Measurements from ENCODE around the gene SAT2.

Gene SAT2

DNA sequence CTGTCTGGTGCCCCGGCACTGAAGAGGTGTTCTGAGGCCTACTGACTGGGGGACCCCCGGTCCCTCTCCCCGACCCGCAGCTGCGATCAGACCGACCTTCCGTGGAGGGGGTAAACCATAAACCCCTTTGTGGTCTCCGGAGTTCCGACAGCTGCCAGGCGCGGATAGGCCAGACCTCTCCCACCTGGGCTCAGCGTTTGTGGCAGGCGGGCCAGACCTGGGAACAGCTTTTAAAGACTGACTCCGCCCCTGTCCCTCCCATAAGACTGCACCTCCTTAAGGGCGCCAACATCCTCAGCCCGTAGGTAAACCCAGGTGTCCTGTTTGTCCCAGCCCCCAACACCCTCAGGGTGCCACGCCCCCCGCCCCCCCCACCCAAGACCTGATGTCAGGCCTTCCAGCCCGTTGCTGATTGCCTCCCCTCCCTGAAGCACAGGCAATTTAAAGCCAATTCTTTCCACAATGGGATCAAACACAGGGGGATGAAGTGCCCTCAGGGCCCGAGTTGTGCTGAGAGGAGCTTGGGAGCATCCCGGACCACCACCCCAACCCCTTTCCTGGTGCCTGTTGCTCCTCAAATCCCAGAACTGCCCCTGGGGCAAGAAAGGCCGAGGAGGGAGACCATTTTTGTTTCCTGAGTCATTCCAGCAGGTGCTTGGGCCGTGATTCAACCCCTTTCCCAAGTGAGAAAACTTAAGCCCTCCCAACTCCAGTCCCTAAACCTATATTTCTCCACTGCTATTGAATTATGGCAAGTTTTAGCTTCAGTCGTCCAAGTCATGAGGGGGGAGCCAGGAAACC lies 37.5 kb downstream of the SAT2 start, which contains the start of gene SOX15:
Gene SOX15 (minus strand): TSS at position 204 of the 801 bp plus-strand sequence. CDS start 418 bp downstream, outside the sequence.
- no peak for DNase-seq

DNA sequence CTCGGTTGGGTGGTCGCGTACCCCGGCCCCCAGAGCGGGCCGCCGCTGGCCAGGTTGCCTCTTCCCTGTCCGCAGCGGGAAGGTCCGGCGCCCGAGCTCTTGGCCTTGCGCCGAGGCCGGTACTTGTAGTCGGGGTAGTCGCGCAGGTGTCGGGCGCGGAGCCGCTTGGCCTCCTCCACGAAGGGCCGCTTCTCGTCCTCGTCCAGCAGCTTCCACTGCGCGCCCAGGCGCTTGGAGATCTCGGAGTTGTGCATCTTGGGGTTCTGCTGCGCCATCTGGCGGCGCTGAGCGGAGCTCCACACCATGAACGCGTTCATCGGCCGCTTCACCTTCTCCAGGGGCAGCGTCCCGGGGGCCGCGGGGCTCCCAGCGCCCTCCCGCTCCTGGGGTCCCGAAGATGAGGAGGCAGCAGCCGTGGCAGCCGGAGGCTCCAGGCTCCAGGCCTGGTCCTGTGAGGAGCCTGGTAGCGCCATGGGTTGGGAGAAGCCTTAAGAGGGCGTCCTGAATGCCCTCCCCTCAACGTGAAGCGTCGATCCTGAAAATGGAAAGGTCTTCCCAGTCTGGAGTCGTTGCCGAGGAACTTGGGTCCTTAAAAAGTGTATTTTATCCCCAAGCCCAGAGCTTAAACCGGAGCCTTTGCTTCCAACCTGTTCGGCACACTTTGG lies 38.3 kb downstream of the SAT2 start:
- DNase-seq, result no peak

DNA sequence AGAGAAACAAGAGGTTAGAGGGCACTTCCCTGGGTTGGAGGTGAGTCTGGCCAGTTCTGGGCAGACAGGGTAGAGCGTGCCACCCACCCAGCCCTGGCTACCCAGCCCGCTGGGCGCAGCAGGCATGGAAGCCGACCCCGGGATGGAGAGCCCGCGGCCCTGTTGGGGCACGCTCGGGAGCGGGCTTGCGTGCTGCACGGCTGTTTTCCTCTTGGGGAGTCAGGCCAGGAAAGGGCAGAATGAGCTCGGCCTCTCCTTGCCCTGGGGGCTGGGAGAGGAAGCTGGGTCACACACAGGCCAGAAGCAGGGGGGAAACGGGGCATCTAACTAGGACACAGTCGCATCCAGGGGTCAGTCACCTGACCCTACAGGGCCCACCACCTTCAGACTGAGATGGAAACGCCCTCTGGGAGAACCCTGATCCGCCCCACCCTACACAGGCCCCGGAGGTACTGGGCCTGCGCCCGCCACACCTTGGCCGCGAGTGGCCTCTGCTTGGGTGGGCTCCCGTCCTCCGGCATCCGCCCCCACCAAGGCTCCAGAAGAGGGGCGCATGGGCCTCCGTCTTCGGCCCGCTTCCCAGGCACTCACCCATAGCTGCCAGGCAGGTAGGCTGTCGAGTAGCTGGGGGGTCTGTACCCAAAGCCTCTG lies 38.9 kb downstream of the SAT2 start:
- no peak for DNase-seq

DNA sequence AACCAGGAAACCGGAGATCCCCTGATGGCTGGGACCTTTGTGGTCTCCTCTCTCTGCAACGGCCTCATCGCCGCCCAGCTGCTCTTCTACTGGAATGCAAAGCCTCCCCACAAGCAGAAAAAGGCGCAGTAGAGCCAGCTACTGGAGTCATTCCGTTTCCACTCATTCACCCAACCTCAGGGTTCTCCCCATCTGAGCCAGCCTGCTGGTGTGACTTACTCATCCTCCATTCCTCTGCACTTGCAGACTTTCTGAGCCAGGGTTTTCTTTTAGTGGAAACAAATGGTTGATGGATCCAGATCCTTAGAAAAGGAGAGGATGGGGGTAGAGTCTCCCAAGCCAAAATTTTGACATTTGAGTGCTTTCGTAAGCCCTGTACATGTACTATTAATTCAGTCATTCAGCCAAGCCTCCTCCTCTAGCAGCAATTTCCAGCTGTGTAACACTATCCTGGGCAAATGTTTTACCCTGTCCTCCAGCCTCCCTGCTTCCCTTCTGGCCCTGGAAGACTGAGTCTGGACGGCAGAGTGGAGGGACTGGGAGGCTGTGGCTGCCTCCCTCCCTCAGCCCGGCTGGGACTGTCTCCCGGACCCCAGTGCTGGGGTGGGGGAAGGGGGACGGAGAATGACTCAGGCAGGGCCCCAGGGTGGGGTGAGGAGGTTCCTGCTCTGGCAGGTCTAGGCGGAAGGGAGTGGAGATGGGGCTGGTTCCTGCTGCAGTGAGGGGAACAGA lies 40.0 kb downstream of the SAT2 start:
- DNase-seq, result no peak

DNA sequence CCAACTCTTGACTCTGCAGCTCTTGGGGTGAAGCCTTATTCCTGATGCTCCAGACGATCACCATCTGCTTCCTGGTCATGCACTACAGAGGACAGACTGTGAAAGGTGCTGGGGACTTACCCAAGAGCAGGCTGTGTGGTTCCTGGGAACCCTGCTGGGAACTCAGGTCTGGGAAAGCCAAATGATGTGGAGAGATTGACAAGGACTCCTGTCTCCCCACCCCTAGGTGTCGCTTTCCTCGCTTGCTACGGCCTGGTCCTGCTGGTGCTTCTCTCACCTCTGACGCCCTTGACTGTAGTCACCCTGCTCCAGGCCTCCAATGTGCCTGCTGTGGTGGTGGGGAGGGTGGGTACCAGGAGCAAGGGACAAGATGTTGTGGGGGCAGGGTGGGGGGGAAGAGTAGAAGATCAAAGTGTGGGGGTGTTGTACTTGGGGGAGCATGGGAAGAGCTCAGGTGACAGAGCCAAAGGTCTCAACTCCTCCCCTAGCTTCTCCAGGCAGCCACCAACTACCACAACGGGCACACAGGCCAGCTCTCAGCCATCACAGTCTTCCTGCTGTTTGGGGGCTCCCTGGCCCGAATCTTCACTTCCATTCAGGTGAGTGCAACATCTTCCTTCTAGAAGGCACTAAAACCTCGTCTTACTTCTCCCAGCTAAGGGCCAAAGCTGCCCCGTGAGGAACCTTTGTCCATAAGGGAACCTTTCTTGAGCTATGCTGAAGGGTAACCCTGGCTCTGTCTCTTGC lies 40.8 kb downstream of the SAT2 start:
- no peak for DNase-seq

DNA sequence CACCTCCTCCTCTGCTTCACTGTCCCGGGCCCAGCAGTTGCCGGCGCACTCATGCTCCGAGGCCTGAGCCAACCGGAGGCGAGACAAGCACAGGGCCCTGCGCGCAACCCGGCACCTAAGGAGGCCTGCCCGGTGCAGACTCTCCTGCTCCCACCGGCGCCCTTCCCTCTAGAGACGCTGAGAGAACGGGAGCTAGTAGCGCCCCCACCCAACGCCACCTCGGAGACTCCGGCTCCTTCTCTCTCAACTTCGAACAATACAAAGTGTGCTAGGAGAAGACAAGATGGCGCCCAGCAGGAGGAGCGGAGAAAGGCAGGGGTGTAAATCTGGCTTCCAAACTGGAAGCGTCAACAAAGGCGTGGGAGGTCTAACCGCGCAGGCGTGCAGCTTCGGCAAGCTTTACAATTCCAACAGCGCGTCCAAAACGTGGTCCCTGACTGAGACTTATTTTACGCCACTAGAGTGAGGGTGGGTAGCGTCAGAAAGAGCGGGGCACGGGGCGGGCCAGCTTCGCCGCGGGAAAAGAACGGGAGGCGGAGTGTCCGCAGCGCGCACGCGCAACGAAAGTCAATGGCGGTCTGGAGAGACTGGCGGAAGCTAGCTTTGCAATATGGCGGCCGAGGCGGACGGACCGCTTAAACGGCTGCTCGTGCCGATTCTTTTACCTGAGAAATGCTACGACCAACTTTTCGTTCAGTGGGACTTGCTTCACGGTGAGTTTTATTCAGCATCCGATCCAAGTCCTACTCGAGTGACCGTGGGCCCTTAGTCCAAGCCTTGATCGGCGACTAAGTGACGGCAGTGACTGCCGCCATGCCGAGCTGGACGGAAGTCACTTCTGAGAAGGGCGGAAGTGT lies 44.1 kb downstream of the SAT2 start, which contains the start of gene MPDU1:
Gene MPDU1 (plus strand): TSS at position 600 of the 857 bp plus-strand sequence. CDS start 11 bp downstream, at position 611.
- DNase-seq, result peak; percentile 82

DNA sequence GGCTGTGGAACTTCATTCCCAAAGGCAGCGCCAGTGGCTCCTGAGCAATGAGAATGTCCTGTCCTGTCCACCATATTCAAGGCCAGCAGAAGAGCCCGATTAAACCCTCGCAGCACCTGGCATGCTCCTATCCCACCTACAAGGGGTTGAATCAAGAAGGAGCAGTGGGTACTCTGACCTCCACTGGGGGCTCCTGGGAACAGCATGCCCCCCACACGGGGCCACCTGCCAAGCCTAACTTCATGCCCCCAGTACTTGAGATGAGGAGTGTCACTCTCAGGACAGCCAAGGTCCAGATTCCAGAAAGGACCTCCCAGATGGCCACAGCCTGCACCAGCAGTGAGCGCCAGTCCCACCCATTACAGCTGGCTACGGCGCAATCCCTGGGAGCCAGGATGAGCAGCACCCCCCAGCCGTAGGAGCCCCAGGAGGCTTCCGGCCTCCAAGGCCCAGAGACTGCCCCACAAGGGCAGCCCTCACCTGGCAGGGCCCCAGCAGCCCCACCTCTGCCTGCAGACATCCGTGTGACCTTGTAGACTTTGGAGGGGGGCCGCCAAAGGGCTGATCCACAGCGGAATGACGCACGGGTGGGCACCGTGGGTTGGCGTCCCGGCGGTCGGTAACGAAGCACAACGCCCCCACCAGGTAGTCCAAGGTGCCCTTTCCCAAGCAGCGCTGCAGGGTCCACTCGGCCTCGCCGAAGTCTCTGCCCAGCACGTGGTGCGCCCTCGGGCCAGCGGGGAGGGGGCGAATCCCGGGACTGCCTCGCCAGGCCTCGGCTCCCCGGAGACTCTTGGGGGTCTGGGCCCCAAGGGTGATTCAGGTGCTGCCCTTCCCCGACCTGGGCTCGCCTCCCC lies 45.0 kb downstream of the SAT2 start:
- DNase-seq, result no peak

DNA sequence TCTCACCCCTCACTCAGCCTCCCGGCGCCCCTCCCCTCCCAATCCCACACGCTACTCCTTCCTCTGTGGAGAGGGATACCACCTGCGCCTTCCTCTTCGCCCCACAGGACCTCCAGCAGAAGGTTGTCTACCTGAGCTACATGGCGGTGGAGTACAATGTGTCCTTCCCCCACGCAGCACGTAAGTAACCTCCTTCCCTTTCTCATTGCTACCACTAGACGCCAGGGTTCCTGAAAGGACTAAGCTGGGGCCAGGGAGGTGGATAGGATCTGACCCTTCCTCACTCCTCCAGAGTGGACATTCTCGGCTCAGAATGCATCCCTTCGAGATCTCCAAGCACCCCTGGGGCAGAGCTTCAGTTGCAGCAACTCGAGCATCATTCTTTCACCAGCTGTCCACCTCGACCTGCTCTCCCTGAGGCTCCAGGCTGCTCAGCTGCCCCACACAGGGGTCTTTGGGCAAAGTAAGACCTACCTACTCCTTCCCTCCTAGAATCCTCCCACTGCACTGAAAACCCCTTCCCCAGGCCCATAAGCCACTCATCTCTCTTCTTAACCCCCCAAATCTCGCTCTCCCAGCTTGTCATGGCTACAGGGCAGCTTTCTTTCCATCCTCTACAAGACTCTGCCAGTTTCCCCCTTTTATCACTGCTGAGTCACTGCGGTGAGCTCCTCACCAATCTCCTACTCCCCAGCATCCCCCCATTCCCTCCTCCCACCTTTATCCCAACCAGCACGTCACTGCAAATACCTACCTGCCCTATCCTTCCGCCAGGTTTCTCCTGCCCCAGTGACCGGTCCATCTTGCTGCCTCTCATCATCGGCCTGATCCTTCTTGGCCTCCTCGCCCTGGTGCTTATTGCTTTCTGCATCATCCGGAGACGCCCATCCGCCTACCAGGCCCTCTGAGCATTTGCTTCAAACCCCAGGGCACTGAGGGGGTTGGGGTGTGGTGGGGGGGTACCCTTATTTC lies 46.7 kb downstream of the SAT2 start:
- no peak for DNase-seq

DNA sequence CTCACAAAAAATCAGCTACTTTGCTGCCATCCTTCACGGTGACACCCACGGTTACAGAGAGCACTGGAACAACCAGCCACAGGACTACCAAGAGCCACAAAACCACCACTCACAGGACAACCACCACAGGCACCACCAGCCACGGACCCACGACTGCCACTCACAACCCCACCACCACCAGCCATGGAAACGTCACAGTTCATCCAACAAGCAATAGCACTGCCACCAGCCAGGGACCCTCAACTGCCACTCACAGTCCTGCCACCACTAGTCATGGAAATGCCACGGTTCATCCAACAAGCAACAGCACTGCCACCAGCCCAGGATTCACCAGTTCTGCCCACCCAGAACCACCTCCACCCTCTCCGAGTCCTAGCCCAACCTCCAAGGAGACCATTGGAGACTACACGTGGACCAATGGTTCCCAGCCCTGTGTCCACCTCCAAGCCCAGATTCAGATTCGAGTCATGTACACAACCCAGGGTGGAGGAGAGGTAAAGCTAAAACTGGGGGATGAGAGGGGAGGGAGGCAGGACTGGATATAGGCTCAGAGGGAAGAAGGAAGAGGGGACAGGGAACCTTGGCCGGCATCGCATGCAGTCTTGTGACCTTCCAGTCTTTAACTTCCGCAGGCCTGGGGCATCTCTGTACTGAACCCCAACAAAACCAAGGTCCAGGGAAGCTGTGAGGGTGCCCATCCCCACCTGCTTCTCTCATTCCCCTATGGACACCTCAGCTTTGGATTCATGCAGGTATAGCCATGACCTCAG lies 47.6 kb downstream of the SAT2 start:
- DNase-seq, result no peak

DNA sequence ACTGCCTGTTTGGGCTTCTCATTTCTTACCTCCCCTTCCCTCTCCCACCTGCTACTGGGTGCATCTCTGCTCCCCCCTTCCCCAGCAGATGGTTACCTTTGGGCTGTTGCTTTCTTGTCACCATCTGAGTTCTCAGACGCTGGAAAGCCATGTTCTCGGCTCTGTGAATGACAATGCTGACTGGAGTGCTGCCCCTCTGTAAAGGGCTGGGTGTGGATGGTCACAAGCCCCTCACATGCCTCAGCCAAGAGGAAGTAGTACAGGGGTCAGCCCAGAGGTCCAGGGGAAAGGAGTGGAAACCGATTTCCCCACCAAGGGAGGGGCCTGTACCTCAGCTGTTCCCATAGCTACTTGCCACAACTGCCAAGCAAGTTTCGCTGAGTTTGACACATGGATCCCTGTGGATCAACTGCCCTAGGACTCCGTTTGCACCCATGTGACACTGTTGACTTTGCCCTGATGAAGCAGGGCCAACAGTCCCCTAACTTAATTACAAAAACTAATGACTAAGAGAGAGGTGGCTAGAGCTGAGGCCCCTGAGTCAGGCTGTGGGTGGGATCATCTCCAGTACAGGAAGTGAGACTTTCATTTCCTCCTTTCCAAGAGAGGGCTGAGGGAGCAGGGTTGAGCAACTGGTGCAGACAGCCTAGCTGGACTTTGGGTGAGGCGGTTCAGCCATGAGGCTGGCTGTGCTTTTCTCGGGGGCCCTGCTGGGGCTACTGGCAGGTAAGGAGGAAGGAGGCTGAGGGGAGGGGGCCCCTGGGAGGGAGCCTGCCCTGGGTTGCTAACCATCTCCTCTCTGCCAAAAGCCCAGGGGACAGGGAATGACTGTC lies 48.4 kb downstream of the SAT2 start, which contains the start of gene CD68:
Gene CD68 (plus strand): TSS at position 638 of the 833 bp plus-strand sequence. CDS start 40 bp downstream, at position 678.
- DNase-seq, result no peak

DNA sequence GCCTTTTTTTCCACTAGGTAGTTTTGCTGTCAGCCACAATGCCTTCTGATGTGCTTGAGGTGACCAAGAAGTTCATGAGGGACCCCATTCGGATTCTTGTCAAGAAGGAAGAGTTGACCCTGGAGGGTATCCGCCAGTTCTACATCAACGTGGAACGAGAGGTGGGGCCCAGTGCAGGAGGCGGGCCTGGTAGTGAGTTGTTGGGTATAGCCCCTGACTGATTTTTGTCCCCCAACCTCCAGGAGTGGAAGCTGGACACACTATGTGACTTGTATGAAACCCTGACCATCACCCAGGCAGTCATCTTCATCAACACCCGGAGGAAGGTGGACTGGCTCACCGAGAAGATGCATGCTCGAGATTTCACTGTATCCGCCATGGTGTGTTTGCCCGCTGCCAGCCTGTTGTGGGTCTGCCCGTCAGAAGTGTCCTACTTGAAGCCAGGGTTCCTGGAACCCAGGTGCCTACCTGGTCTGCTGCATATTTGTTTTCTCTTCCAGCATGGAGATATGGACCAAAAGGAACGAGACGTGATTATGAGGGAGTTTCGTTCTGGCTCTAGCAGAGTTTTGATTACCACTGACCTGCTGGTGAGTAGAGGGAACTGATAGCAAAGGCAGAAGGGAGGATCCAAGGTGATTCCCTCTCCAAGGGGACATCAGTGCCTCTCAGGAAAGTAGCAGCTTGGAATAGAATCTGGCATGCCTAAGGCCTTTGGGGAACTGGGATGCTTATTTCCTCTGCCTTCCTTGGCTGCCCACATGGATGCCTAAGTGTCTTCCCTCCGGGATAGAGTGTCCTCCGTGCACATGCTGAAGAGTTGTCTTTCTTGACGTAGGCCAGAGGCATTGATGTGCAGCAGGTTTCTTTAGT lies 50.1 kb downstream of the SAT2 start:
- DNase-seq, result no peak

DNA sequence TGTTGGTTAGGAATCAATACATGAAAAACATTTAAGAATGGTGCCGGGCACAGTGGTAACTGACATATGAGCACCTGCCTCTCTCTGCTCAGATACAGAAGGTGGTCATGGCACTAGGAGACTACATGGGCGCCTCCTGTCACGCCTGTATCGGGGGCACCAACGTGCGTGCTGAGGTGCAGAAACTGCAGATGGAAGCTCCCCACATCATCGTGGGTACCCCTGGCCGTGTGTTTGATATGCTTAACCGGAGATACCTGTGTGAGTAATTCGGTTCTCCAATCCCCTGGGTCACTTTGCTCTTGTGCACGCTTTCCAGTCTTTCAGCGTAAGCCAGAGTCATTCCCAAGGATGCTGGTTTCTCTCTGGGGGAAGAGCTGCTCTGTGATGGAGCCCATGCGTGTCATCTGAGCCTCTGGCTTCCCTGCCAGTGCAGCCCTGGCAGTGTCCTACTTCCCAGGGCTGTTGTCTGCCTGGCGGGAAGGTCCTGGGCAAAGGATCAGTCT lies 51.1 kb downstream of the SAT2 start:
- no peak for DNase-seq

All from NCI-H2107 (cell line).